GM21526 (cell line): ENCODE results near the gene CFAP46.

Experiments used
- ATAC-seq: cut with Tn5 transposase; IDR thresholded peaks from one replicate; pipeline ENCODE4 v1.9.1; 2021; ENCODE audit warnings: moderate library complexity; ENCODE audit not compliant: unreplicated experiment, low FRiP score

The CFAP46 gene

DNA sequence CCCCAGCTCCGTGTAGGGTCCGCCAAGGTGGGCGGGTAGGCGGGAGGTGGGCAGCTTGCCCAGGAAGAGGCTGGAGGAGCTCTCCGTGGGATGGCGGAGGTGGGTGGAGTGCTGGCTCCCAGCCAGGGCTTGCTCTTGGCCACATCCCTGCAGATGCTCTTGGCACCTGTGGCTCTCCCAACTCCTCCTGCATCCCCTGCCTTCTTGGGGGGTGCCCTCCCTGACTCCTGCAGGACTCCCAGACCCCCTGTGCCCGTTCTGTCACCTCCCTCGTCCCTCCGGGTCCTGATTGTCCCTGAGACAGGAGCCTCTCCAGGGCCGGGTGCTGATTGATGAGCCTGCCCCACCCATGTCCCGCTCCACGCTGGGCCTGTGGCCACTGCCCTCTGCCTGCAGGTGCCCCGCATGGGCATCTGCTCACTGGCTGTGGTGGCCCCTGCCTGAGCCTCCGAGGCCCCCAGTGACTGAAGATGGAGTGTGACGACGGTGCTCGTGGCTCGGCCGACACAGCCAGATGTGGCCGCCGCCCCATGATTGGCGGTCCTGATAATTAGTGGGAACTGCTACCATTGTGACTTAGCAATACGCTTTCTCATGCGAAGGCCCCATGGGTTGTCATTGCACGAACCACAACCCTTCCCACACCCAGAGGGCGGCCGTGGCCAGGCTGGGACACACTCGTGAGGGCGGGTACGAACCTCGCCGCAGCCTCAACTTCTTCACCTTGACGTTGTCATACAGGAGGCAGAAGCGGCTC lies 23.6 kb downstream of the CFAP46 start:
- ATAC-seq = no peak

DNA sequence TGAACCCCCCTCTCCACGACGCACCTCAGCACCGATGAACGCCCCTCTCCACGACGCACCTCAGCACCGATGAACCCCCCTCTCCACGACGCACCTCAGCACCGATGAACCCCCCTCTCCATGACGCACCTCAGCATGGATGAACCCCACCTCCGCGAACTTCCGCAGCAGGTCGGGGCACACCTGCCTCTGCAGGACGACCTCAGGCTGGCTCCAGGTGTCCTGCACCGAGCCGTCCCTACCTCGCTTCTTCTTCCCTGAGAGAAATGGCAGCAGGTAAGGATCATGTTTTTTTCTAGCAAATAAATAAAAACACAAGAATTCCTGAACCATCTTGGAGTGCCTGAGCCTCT lies 24.1 kb downstream of the CFAP46 start:
- ATAC-seq = no peak

DNA sequence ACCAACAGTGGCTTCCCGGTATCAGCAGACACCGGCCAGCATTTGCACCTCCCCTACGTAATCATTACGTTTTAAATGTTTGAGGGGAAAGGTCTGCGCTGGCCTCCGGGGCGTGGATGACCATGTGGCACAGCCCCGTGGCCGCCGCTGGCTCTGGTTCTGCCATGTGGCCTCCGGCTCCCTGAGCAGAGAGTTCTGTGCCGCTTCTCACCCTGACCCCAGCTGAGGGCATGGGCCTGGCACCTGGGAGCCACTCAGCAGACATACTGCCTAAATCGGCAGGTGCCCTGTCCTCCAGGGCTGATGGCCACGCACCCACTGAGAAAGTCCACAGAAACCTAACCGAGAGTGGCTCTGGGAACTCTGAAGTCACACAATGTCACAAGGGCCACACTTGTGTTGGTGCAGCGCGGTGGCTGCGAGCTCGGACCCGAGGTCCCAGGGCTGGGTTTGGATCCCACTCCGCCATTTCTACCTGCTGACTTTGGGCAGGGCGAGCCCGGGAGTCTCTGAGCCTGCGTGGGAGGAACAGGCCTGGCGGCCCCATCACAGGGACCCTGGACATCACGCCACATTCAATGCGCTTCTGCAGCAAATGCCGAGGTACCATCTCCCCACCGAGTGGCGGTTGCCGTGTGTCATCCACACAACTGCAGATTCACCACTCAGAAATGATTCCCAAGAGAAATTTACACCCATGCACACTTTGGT lies 25.3 kb downstream of the CFAP46 start:
- no peak for ATAC-seq

DNA sequence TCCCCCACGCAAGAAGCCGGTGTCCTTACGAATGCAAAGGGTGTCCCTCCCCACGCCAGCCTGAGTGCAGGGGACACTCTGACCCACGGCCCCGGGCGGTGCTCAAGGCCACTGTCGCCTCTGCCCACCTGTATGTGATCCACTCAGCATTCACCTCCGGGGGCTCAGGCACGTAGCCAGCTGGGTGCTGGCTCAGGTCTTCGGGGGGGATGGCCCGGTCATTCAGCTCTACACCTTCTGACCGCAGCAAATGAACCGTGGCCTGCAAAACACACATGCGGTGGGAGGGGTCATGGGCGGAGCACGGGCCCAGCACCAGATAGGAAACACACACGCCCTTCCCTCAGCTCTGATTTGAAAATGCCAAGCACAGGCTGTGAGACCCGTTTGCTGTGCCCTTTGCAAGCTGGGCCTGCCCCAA lies 25.9 kb downstream of the CFAP46 start:
- no peak for ATAC-seq

DNA sequence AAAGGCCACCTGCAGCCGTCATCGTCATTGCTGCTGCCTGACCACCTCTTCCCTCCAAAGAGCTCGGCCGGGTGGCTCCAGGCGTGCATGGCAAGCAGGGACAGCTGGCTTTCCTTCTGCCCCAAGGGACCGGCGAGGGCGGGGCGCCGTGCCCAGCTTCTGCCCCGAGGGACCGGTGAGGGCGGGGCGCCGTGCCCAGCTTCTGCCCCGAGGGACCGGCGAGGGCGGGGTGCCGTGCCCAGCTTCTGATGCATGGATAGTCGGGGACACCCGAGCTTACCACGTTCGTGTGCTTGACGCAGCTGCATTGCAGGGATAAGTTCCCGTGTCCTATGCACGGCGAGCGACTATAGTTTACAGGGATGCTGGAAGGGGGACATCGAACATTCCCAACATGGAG lies 27.0 kb downstream of the CFAP46 start:
- no peak for ATAC-seq

DNA sequence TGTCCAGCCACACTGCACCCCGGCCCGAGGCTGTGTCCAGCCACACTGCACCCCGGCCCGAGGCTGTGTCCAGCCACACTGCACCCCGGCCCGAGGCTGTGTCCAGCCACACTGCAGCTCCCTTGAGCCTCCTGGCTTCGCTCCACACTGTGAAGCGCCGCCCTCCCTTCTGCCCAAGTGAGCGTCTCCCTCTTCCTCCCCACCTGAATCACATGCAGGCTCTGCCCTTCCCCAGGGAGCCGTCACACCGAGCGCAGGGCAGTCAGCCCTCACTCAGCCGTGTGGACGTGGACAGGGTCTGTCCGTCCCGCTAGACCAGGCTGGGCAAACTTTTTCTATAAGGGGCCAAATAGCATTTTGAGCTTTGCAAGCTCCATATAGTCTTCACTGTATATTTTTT lies 27.6 kb downstream of the CFAP46 start:
- ATAC-seq = no peak

DNA sequence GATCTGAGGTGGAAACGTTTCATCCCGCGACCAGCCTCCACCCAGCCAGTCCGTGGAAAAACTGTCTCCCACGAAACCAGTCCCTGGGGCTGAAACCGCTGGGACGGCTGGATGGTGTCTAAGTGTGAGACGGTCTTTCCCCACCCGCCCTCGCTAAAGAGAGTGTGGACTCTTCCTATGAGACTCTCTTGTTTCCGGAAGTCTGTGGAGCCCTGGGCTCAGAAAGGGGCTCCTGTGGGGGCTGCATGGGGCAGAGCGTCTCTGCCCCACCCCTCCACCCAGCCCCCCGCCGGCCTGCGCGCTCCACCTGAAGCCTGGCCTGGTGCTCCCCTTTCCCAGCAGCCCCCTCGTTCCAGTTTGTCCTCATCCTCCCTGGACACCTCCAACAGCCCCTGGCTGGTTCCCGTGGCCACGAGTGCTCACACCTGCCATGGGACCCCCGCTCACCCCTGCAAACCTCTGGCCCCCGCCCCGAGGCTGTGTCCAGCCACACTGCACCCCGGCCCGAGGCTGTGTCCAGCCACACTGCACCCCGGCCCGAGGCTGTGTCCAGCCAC lies 28.7 kb downstream of the CFAP46 start:
- no peak for ATAC-seq

DNA sequence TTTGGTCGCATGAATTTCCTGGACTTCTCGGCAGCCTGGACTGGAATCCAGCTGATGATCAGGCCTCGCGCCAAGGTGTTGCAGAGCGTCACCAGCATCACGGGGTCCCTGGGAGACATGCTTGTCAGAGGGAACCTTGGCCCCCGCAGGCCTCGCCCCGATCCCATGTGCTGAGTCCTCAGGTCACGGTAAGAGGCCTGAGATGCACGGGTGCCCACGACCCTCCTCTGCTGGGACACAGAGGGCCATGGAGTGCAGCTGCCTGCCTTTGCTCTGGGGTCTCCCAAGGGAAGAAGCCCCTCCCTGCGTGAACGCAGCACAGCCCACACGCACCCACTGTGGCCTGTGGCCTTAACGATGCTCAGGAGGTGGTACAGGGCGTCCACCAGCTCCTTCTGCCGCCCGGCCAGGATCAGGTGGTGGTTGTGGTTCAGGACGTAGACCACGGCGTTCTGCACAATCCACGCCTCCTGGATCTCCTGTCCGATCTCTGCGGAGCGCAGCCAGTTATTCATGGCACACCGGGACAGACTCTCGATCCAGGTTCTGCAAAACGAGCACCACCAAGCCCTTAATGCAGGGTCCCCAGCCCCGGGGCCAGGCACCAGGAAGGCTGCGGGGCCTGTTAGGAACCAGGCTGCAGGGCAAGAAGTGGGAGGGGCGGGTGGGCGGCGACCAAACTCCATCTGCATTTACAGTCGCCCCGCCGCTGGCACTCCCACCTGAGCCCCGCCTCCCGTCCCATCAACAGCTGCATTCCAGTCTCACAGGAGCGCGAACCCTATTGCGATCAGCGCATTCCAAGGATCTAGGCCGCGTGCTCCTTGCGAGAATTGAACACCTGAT lies 29.4 kb downstream of the CFAP46 start:
- no peak for ATAC-seq

DNA sequence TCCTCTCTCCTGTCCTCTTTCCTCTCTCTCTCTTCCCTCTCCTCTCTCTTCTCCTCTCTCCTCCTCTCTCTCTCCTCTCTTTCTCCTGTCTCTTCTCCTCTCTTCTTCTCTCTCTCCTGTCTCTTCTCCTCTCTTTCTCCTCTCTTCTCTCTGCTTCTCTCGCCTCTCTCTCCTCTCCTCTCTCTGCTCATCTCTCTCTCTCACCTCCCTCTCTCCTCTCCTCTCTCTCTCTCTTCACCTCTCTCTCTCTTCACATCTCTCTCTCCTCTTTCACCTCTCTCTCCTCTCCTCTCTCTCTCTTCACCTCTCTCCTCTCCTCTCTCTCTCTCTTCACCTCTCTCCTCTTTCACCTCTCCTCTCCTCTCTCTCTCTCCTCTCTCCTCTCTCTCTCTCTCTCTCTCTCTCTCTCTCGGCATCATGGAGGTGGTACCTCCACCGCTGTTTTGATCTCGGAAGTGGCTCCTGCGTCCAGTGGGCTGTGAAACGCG lies 30.1 kb downstream of the CFAP46 start:
- no peak for ATAC-seq

DNA sequence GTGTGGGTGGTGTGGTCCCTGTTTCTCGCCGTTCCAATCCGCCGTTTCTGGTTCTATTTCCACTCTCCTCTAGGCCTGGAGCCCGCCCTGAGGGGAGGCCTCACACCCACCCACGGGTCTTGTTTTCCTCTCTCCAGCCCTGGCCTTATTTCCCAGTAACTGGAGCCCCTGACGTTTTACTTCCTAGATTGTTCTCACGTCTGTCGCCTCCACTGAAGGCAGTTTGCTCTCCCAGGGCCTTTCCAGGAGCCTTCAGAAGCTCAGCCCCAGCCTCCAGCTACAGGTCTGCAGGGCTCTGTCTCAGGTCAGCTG lies 30.6 kb downstream of the CFAP46 start:
- no peak for ATAC-seq

DNA sequence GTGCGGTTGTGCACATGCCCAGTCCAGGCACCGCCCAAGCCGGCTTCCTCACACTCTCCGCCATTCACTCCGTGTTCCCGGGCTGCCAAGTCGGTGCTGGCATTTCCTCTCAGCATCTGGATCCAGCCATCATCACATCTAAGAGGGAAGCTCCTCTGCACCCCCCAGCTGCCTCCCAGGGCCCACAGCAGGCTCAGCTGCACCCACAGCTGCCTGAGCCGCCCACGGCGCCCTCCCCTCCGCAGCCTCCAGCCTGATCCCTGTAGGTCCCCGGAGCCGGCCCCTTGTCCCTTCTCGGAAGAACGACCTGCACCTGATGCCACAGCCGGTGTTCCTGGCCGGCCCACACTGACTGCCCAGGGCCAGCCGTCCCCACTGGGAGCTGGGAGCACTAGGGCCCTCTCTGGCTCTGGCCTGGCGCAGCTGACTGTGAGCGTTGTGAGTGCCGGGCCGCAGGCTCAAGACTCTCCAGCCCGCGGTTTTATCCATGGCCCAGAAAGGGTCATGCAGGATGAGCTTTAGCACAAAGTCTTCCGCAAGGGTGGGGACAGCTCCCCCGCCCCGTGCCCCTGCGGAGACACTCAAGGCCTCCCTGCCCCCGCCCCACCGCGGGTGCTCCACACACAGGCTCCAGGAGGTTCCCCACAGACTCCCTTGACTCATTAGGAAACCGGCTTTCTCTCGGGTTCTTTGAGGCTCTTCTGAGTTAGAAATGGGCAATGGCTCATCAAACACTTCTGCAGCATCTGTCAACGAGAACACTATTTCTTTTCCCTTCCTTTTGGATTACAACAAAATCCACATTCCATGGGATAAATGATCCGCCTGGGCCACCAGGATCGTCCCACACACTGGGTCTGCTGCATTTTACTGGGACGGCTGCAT lies 31.2 kb downstream of the CFAP46 start:
- no peak for ATAC-seq

DNA sequence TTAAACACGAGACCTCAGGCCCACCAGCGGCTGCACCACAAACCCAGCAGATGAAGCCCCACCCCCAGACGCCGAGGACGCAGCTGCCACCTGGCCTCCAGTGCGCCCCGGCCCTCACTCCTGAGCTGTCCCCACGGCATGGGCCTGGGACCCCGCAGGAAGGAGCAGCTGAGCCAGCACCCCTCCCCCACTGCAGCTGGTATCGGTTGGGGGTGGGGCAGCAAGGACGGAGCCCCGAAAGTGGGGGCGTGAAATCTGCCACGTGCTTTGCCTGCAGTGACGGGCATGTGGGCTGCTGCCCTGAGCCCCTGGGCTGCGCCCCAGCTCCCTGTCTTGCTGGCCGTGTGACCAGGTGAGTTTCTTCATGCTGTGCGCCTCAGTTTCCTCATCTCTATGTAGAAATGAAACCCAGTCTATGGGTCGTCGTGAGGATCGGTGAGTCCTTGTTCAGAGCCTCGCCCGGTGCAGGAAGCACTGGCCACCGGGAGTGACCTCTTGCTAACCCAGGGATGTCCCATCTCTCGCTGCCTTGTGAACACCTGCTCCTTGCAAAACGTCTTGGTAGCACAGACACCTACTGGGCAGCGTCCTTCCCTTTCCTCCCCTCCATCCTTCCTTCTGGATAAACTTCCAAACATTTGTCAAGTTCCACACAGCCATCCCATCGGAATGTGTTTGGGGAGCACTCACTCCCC lies 32.0 kb downstream of the CFAP46 start:
- no peak for ATAC-seq

DNA sequence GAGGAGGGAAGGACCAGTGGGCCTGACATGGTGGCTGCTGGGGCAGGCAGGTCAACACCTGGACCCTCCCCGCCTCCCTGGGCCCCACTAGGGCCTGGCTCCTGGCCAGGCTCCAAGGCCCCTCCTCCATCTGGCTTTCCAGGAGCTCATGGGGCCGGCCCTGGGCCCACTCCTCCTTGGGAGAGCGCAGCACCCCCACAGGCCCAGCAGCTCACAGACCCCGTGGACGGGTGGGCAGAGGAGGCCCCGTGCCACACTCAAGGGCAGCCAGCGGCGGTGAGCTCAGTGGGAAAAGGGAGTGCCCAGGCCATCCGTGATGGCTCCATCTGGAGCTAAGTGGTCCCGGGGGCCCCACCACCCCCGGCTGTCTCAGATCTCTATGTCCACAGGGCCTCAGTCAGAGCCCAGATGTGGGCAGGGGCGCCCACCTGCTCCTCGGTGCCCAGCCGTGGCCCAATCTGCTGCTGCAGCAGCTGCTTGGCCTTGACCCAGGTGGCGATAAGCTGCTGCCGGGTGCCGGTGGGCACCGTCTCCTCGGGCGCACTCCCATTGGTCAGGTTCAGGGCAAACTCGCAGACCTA lies 32.8 kb downstream of the CFAP46 start:
- ATAC-seq = no peak

DNA sequence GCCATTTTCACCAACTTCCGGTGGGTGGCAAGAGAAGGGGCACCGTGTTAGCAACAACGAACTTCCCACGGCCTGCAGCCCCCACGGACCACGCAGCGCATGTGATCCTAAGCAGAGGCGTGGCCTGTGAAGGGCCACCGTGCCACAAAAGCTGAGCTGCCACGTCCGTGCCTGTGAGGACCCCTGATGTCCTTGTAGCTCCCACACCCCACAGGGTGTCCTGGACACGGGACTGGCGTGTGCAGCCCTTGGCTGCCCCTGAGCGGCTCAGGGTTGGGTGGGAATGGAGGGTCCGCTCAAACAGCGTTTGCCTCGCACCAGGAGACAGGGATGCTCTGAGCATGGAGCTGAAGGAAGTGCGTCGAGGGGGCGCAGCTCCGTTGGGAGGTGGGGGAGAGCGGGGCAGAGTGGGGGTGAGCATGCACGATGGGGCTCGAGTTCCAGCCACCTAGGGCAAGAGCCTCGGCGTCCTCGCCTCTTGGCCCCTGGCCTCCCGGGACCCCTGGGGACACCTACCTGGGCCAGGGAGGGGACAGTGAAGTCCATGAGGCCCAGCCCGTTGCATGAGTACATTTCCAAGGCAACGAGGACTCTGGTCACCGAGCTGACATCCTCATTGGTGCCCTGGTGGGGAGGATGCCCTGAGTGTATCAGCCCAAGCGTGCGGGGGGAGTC lies 33.6 kb downstream of the CFAP46 start:
- no peak for ATAC-seq

DNA sequence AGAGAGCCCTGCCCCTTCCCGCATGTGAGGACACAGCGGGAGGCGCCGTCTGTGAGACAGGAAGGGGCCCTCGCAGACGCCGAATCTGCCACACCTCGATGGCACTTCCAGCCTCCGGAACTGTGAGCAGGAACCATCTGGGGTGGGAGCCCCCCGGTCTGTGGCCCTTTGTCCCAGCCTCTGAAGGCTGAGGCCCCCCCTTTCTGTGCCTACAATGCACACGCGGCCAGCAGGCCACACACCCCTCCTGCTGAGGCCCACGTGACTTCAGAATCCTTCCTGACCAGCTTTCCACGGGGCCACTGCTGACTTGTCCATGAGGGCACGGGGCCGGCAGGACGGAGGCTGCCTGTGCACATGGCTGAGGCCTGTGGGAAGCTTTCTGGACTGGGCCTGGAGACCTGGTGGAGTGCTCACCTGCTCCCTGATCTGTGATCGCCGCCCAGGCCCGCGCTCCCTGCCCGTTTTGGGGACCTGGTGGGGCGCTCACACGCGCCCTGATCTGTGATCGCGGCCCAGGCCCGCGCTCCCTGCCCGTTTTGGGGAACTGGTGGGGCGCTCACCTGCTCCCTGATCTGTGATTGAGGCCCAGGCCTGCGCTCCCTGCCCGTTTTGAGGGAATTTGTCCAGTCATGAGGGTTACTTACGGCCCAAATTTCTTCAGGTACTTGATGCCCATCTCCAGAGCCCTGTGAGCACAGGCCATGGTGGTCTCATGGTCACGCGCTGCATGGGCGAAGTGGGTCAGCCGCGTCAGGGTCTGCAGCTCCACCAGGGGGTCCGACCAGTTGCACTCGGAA lies 34.3 kb downstream of the CFAP46 start:
- ATAC-seq = no peak

DNA sequence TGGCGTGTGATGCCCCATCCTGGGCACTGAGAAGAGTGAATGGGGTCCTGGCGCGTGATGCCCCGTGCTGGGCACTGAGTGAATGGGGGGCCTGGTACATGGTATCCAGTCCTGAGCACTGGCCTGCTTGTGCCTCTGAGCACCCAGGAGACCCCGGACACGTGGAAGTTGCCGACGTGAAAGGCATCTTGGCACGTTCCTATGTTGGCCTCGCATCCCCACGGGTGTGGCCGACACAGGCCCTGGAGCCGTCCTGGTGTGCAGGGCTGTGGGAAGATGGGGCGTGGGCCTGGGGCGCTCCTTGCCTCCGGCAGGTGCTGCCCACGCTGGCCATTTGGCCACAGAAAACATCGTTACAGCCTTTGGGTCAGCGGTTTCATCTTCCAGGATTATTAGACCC lies 35.5 kb downstream of the CFAP46 start:
- ATAC-seq = no peak

DNA sequence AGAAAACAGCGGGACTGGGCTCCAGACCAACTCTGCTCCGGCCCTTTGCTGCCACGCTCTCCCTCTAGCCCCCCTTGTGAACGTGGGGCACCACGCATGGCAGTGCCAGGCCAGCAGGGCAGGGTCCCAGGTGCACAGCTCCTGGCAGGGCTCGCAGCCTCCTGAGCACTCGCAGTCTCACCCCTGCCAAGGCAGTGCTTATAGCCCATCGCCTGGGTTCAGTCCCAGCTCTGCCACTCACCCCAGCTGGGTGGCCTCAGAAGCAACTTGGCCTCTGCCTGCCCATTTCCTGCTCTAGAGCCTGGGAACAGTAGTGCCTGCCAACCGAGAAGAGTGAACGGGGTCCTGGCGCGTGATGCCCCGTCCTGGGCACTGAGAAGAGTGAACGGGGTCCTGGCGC lies 36.3 kb downstream of the CFAP46 start:
- no peak for ATAC-seq

DNA sequence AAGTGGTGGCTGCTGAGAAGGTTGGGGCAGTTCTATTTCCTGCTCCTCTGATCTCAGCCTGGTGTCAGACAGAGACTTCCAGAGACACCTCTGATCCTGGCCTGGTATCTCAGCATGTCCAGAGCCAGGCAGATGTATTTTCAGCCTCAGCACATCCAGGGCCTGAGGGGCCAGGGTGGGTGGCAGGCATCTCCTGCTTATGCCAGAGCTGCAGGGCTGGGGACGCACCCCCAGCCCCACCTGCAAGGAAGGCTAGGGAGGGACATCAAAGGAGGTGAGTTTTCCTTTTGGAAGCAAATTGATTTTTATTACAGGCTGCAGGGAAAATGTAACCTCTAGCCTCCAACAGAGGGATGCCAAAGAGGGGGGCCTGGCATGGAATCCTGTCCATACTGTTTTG lies 36.7 kb downstream of the CFAP46 start:
- no peak for ATAC-seq
